Body of pancreas (tissue), 2 donors: ENCODE data around the gene NDST4. TPM values are rescaled to one million over a fixed set of nuclear protein-coding genes. Genes with fewer than 3 reads are reported as not detected.

Source experiments
- small RNA-seq: library from RNA; depleted of rRNA; stranded (forward); fragments of <200 nt; gene quantifications from one replicate; pipeline ENCODE3, GENCODE V24; 2016
- total RNA-seq, 2 donors: library from RNA; depleted of rRNA; stranded (reverse); fragments of >200 nt; gene quantifications; one replicate each; pipeline ENCODE4 v1.1.0, GENCODE V29; 2016

Gene NDST4
- total RNA-seq, 2 donors from 2014 or later: not detected

Small RNA genes within 50 kb of the gene (small RNA-seq; reads per million reads assigned to genes)
- gene RN7SL808P: not detected
